GM12878 (cell line): Measurements from ENCODE around the gene CTNNB1. TPM values are rescaled to one million over a fixed set of nuclear protein-coding genes. Genes with fewer than 3 reads are reported as not detected.

ENCODE experiments used
- BCLAF1 ChIP-seq: fragments of 450-650 bp; IDR thresholded peaks from 2 replicates; pipeline ENCODE4 v1.6.1; 2017; ENCODE audit warnings: antibody characterized with exemption, mild to moderate bottlenecking, moderate library complexity
- BHLHE40 ChIP-seq, 2 experiments: fragments of 450-650 bp in 1 of 2; IDR thresholded peaks; 2 replicates each; pipeline ENCODE4 v1.6.1; 2011 to 2017; ENCODE audit warnings: low read depth in 2 of 2, borderline replicate concordance in 1 of 2, improper control_type of control experiment in 1 of 2, low read length in 1 of 2, mild to moderate bottlenecking in 1 of 2
- CEBPB ChIP-seq, 2 experiments: fragments of 150-350 bp in 1 of 2; IDR thresholded peaks; 2 replicates each; pipeline ENCODE4 v1.6.1; 2012 to 2014; ENCODE audit warnings: low read depth in 2 of 2, low read length in 2 of 2, borderline replicate concordance in 1 of 2, inconsistent platforms in 1 of 2
- CEBPZ ChIP-seq: fragments of 150-350 bp; IDR thresholded peaks from 2 replicates; pipeline ENCODE4 v1.6.1; 2016; ENCODE audit warnings: low read depth, low read length
- EGR1 ChIP-seq, 2 experiments: IDR thresholded peaks; 1 replicate in 1 of 2; 2 replicates in 1 of 2; pipeline ENCODE4 v1.6.1; 2011 to 2012; ENCODE audit warnings: low read depth in 2 of 2, low read length in 2 of 2, borderline replicate concordance in 1 of 2, mild to moderate bottlenecking in 1 of 2, moderate library complexity in 1 of 2
- IKZF1 ChIP-seq: fragments of 450-650 bp; conservative IDR thresholded peaks from 2 replicates; pipeline ENCODE4 v1.6.1; 2017; ENCODE audit warnings: antibody characterized with exemption, mild to moderate bottlenecking
- JUNB ChIP-seq: IDR thresholded peaks from 2 replicates; pipeline ENCODE4 v1.6.1; 2016; ENCODE audit warnings: antibody characterized with exemption, mild to moderate bottlenecking
- PML ChIP-seq: IDR thresholded peaks from 2 replicates; pipeline ENCODE4 v1.6.1; 2012; ENCODE audit warnings: low read length, inconsistent platforms
- RCOR1 ChIP-seq: conservative IDR thresholded peaks from 2 replicates; pipeline ENCODE4 v1.6.1; 2012; ENCODE audit warnings: low read depth, low read length, improper control_type of control experiment
- REST ChIP-seq: IDR thresholded peaks from 2 replicates; pipeline ENCODE4 v1.6.1; 2012; ENCODE audit warnings: mild to moderate bottlenecking, low read depth, low read length
- USF1 ChIP-seq: IDR thresholded peaks from 2 replicates; pipeline ENCODE4 v1.6.1; 2011; ENCODE audit warnings: borderline replicate concordance, low read depth, mild to moderate bottlenecking, moderate library complexity, mixed read lengths, low read length; ENCODE audit not compliant: insufficient read depth; ENCODE audit errors: extremely low read length
- WRNIP1 ChIP-seq: IDR thresholded peaks from 2 replicates; pipeline ENCODE4 v1.6.1; 2011; ENCODE audit warnings: low read depth, low read length, improper control_type of control experiment, borderline replicate concordance
- ZBED1 ChIP-seq: IDR thresholded peaks from 2 replicates; pipeline ENCODE4 v1.6.1; 2016; ENCODE audit warnings: borderline replicate concordance
- polyA plus RNA-seq, 11 experiments: library from polyadenylated mRNA; depleted of rRNA in 4 of 11; unstranded in 6 of 11; stranded (reverse) in 5 of 11; fragments of >200 nt; fragmentation: Nextera tagmentation in 4 of 11; fragmentation: Illumina TruSeq in 1 of 11; extraction: Ambion mirVana in 4 of 11; extraction: Trizol in 1 of 11; gene quantifications; 1 replicate in 1 of 11; 2 replicates in 10 of 11; pipeline versions ENCODE4 v1.2.1 to v1.2.3, GENCODE V29; 2011 to 2016; ENCODE audit warnings: inconsistent platforms in 2 of 11, missing spikeins in 2 of 11, low read depth in 1 of 11
- total RNA-seq, 4 experiments: library from RNA; depleted of rRNA in 3 of 4; stranded (reverse); fragments of >200 nt in 3 of 4; fragmentation: Illumina TruSeq in 1 of 4; extraction: Trizol in 1 of 4; gene quantifications; 2 replicates each; pipeline versions ENCODE4 v1.2.1 to v1.2.3, GENCODE V29; 2013 to 2021

Gene CTNNB1
- total and polyA plus RNA-seq, 10 of the 15 experiments (the other 5 are each of a cell fraction or from before 2014, with no cell fraction given): 30.4 to 217 (median 138) TPM

GRCh38 chr3:41198950-41199865 is at the start of gene CTNNB1 (continued):
- TF ChIP-seq BCLAF1 (0 out of 2 replicates have a peak, but pooled peaks have one; percentile 41), EGR1 (IDR thresholded peaks at IDR 0.05; ENCODE audit: borderline replicate concordance in 1 of 2, low read depth in 2 of 2, low read length in 2 of 2) (peak; percentile 32 to 97), ZBED1 (no peak; the same call in 1 of the 2 replicates), WRNIP1 (no peak), PML (peak; percentile 96), REST (0 out of 2 replicates have a peak, but pooled peaks have one; percentile 41), RCOR1 (0 out of 2 replicates have a peak, but pooled peaks have one; percentile 78), CEBPZ (no peak), BHLHE40 (IDR thresholded peaks at IDR 0.05; ENCODE audit: borderline replicate concordance in 1 of 2, low read depth in 2 of 2, low read length in 1 of 2) (peak; percentile 39 to 84; a peak in 2 of 4 replicates), CEBPB (IDR thresholded peaks at IDR 0.05; ENCODE audit: borderline replicate concordance in 1 of 2, low read depth in 2 of 2, low read length in 2 of 2) (no peak), IKZF1 (peak; percentile 98), JUNB (no peak), USF1 (no peak)
